Stimulated activated CD4-positive, alpha-beta T cell treated with anti-CD3 and anti-CD28 coated beads, Interleukin-4, amount 100 ng/mL, for 48 hours (primary cell): ENCODE data around the gene CYTH3.

Experiments
- DNase-seq, 2 donors: peaks; one replicate each; pipeline ENCODE4 v3.0.0-alpha.2; 2020; ENCODE audit warnings: low read depth in 2 of 2

The CYTH3 gene

GRCh38 chr7:6165521-6166320 lies 106.7 kb downstream of the CYTH3 start:
- no peak for DNase-seq

GRCh38 chr7:6165075-6165474 lies 107.3 kb downstream of the CYTH3 start:
- no peak for DNase-seq

- DNase-seq, result no peak
Measured at GRCh38 chr7:6164491-6164890, 107.9 kb downstream of the CYTH3 start.

- DNase-seq, result no peak
Measured at GRCh38 chr7:6164010-6164409, 108.4 kb downstream of the CYTH3 start.

GRCh38 chr7:6163402-6163801 lies 109.0 kb downstream of the CYTH3 start:
- no peak for DNase-seq

GRCh38 chr7:6162650-6163366 lies 109.6 kb downstream of the CYTH3 start:
- DNase-seq, result no peak

- no peak for DNase-seq
Measured at GRCh38 chr7:6162331-6162620, 110.1 kb downstream of the CYTH3 start.

GRCh38 chr7:6161463-6162330 lies 110.7 kb downstream of the CYTH3 start:
- no peak for DNase-seq

- DNase-seq, result no peak
Measured at GRCh38 chr7:6160191-6160623, 112.2 kb downstream of the CYTH3 start.

- DNase-seq, result no peak
Measured at GRCh38 chr7:6159524-6160031, 112.8 kb downstream of the CYTH3 start.

GRCh38 chr7:6159097-6159483 lies 113.3 kb downstream of the CYTH3 start:
- no peak for DNase-seq

- no peak for DNase-seq
Measured at GRCh38 chr7:6158424-6159096, 113.9 kb downstream of the CYTH3 start.

- no peak for DNase-seq
Measured at GRCh38 chr7:6157685-6158423, 114.6 kb downstream of the CYTH3 start.

- DNase-seq, result no peak
Measured at GRCh38 chr7:6156734-6157133, 115.7 kb downstream of the CYTH3 start.

- no peak for DNase-seq
Measured at GRCh38 chr7:6155596-6155995, 116.8 kb downstream of the CYTH3 start.

GRCh38 chr7:6154542-6155404 lies 117.7 kb downstream of the CYTH3 start:
- DNase-seq, result no peak

GRCh38 chr7:6153646-6154541 lies 118.5 kb downstream of the CYTH3 start:
- DNase-seq, result no peak

- DNase-seq, result no peak
Measured at GRCh38 chr7:6151994-6152735, 120.3 kb downstream of the CYTH3 start.
